Pancreas (tissue), 10 donors: ENCODE data around the gene NDUFV3. TPM values are rescaled to one million over a fixed set of nuclear protein-coding genes. Genes with fewer than 3 reads are reported as not detected.
A peak's percentile ranks its signal among the peaks of the same experiment; 100 is the strongest.

Experiments
- ATAC-seq, 4 donors: fragments of 200-7000 bp; cut with Tn5 transposase; one replicate each; pipeline versions ENCODE4 v1.8.0 to v1.9.1; 2020; ENCODE audit warnings: mild to moderate bottlenecking in 4 of 4, moderate library complexity in 4 of 4
- DNase-seq, 6 donors: peaks; one replicate each; pipeline ENCODE4 v3.0.0-alpha.2; 2020
- FAIRE-seq: peaks from 2 replicates; lab custom pipeline; 2012; peaks lifted over from hg19 to GRCh38; lab: Jason Lieb, UNC
- H3K27ac ChIP-seq, 4 donors: fragments of 200-600 bp; sonication (generic); 1 replicate in 3 of 4; 2 replicates in 1 of 4; pipeline versions ENCODE4 v1.5.0 to v1.8.0; 2020
- H3K27me3 ChIP-seq, 4 donors: fragments of 200-600 bp; one replicate each; pipeline ENCODE4 v1.8.0; 2021
- H3K36me3 ChIP-seq, 3 donors: fragments of 200-600 bp; sonication (generic) in 1 of 3; one replicate each; pipeline versions ENCODE4 v1.5.0 to v1.8.0; 2020 to 2021
- H3K4me1 ChIP-seq, 3 donors: fragments of 200-600 bp; one replicate each; pipeline ENCODE4 v1.8.0; 2021
- H3K4me3 ChIP-seq, 4 donors: fragments of 200-600 bp; sonication (generic) in 2 of 4; one replicate each; pipeline versions ENCODE4 v1.5.0 to v1.8.0; 2020 to 2021
- H3K9me3 ChIP-seq, 4 donors: fragments of 200-600 bp; one replicate each; pipeline ENCODE4 v1.8.0; 2021
- CTCF ChIP-seq, 4 donors: fragments of 200-600 bp; sonication (generic) in 3 of 4; IDR thresholded peaks; one replicate each; pipeline versions ENCODE4 v1.5.0 to v1.8.0; 2021; ENCODE audit warnings: antibody characterized with exemption in 4 of 4
- WGBS, 2 donors: extraction: QIAGEN DNeasy Blood & Tissue Kit; methylation state at CpG; one replicate each; pipeline ENCODE4 v1.1.7; 2013; 5-methylcytosine and 5-hydroxymethylcytosine counted together
- intact Hi-C, 3 donors: fragments of 100-400 bp; cut with DNase I; formaldehyde crosslinking; loops; one replicate each; pipeline versions ENCODE4 v1.11.1 to v1.14.2; 2022
- polyA plus RNA-seq, 2 donors: library from polyadenylated mRNA; stranded (reverse); fragments of 200-250 nt; gene quantifications; one replicate each; pipeline ENCODE4 v1.2.3, GENCODE V29; 2013
- total RNA-seq, 6 donors: library from RNA; stranded (reverse); fragmentation: NEBNext Ultra II Directional in 4 of 6; extraction: Animal tissue kit (Norgen Biotek cat#: 25700) in 4 of 6; gene quantifications; one replicate each; pipeline versions ENCODE4 v1.2.1 to v1.2.4, GENCODE V29; 2021 to 2023
- donor health status: healthy with polysubstance abuse.
- donor health status: DM: no; HTN: no; CAD: no; lungs with moderate emphysema.
- donor health status: DM: no; HTN: no; CAD: no.
- donor health status: control.
- donor health status: control.
- donor health status: Bipolar disorder and iron deficiency.
- donor health status: DM: yes; HTN: yes; CAD: no.
- donor health status: DM: no; HTN: no; CAD: no.
- donor health status: DM: no; HTN: no; CAD: no.
- donor health status: DM: yes; HTN: yes; CAD: no.

The NDUFV3 gene
- total and polyA plus RNA-seq, 8 donors, result 16.6 to 30.1 (median 20.8) TPM

- no peak overlapping the region for H3K27ac ChIP-seq
- FAIRE-seq, result no peak
Observed at GRCh38 chr21:42855937-42856335, 37.2 kb upstream of the NDUFV3 start.

GRCh38 chr21:42857216-42857615 is 35.9 kb upstream of the NDUFV3 start:
- 90 to 93% methylated on average over 11 of the region's 11 CpGs for WGBS, 2 donors
- Histone ChIP-seq H3K4me3 (no peak overlapping the region), H3K27me3 (no peaks in the 10 kb centered on the region), H3K9me3 (no peaks in the 10 kb centered on the region), H3K27ac (no peak overlapping the region), H3K4me1 (no peaks in the 10 kb centered on the region), H3K36me3 (peaks cover 5 to 63% (median 30%) of the 10 kb centered on the region in 3 donors)
- ATAC-seq (no peak), DNase-seq (no peak), FAIRE-seq (no peak)
- TF ChIP-seq CTCF (IDR thresholded peaks at IDR 0.05), result no peak
- intact Hi-C loops, result no loop called here

More at GRCh38 chr21:42855937-42856335, 37.2 kb upstream of the NDUFV3 start:
- peaks cover 5 to 72% (median 38%) of the 10 kb centered on the region in 3 donors for H3K36me3 ChIP-seq
- H3K4me3 ChIP-seq, result no peak overlapping the region
- H3K4me1 ChIP-seq, result no peaks in the 10 kb centered on the region
- intact Hi-C loops, result no loop called here
- WGBS, 2 donors, result 93 to 94% methylated on average over 18 of the region's 18 CpGs
- DNase-seq (peak in 1 of 6 donors; percentile 31), ATAC-seq (no peak)
- H3K27me3 ChIP-seq, result no peaks in the 10 kb centered on the region
- TF ChIP-seq CTCF (IDR thresholded peaks at IDR 0.05), result no peak
- no peaks in the 10 kb centered on the region for H3K9me3 ChIP-seq

- H3K36me3 ChIP-seq, result peaks cover 5 to 62% (median 22%) of the 10 kb centered on the region in 3 donors
- FAIRE-seq, result no peak
- intact Hi-C loops, result no loop called here
- H3K4me1 ChIP-seq, result no peaks in the 10 kb centered on the region
- no peak overlapping the region for H3K4me3 ChIP-seq
- ATAC-seq, result peak in 1 of 4 donors; percentile 29
- no peak overlapping the region for H3K27ac ChIP-seq
- DNase-seq, result no peak
- TF ChIP-seq CTCF (IDR thresholded peaks at IDR 0.05), result no peak
- H3K27me3 ChIP-seq, result no peaks in the 10 kb centered on the region
- no peaks in the 10 kb centered on the region for H3K9me3 ChIP-seq
- WGBS, 2 donors, result 60 to 64% methylated on average over 19 of the region's 19 CpGs
Observed at GRCh38 chr21:42858185-42858847, 34.8 kb upstream of the NDUFV3 start.

GRCh38 chr21:42858957-42859890 is 33.9 kb upstream of the NDUFV3 start:
- H3K36me3 ChIP-seq, result peaks cover 5 to 53% (median 17%) of the 10 kb centered on the region in 3 donors
- FAIRE-seq (no peak), ATAC-seq (no peak), DNase-seq (peak in 1 of 6 donors; percentile 37)
- no peaks in the 10 kb centered on the region for H3K4me1 ChIP-seq
- no peaks in the 10 kb centered on the region for H3K27me3 ChIP-seq
- no peak overlapping the region for H3K4me3 ChIP-seq
- no peak overlapping the region for H3K27ac ChIP-seq
- H3K9me3 ChIP-seq, result no peaks in the 10 kb centered on the region
- intact Hi-C loops, result no loop called here
- 96% methylated on average over 34 of the region's 34 CpGs for WGBS, 2 donors
- TF ChIP-seq CTCF (IDR thresholded peaks at IDR 0.05), result no peak
